K562 (cell line): ENCODE measurements around the gene CCDC34. TPM values are rescaled to one million over a fixed set of nuclear protein-coding genes. Genes with fewer than 3 reads are reported as not detected.
A peak's percentile ranks its signal among the peaks of the same experiment; 100 is the strongest.

Experiments
- DDX20 ChIP-seq: fragments of 450-650 bp; IDR thresholded peaks from 2 replicates; pipeline ENCODE4 v1.6.1; 2016; ENCODE audit warnings: missing genetic modification characterization, low read depth, mild to moderate bottlenecking, missing compliant biosample characterization, moderate library complexity
- HDAC1 ChIP-seq, 2 experiments: fragments of 450-650 bp; IDR thresholded peaks; 2 replicates each; pipeline ENCODE4 v1.6.1; 2016 to 2017; ENCODE audit warnings: inconsistent platforms in 1 of 2, mild to moderate bottlenecking in 1 of 2, moderate library complexity in 1 of 2
- JUND ChIP-seq, 2 experiments: IDR thresholded peaks; 2 replicates in 1 of 2; 3 replicates in 1 of 2; pipeline ENCODE4 v1.6.1; 2011; ENCODE audit warnings: borderline replicate concordance in 2 of 2, low read depth in 2 of 2, low read length in 2 of 2, improper control_type of control experiment in 1 of 2, missing biosample characterization in 1 of 2, missing genetic modification characterization in 1 of 2, missing genetic modification reagents in 1 of 2
- MAFK ChIP-seq: IDR thresholded peaks from 2 replicates; pipeline ENCODE4 v1.6.1; 2011; ENCODE audit warnings: low read length, improper control_type of control experiment
- MGA ChIP-seq: fragments of 450-650 bp; IDR thresholded peaks from 2 replicates; pipeline ENCODE4 v1.6.1; 2016; ENCODE audit warnings: mild to moderate bottlenecking, moderate library complexity
- MTA3 ChIP-seq: fragments of 450-650 bp; formaldehyde crosslinking; IDR thresholded peaks from 2 replicates; pipeline ENCODE4 v1.6.1; 2017; ENCODE audit warnings: mild to moderate bottlenecking, borderline replicate concordance
- MXD1 ChIP-seq: fragments of 250-450 bp; sonication (Bioruptor Pico); IDR thresholded peaks from 2 replicates; pipeline ENCODE4 v1.8.0; 2021; ENCODE audit warnings: borderline replicate concordance, mild to moderate bottlenecking, moderate library complexity; ENCODE audit not compliant: poor library complexity, severe bottlenecking
- NFIX ChIP-seq: fragments of 250-450 bp; sonication (Bioruptor Pico); IDR thresholded peaks from 2 replicates; pipeline ENCODE4 v1.4.0; 2020; ENCODE audit warnings: low read depth, mild to moderate bottlenecking, moderate library complexity
- SRF ChIP-seq, 2 experiments: fragments of 250-450, 450-650 bp in 1 of 2; sonication (Bioruptor Pico) in 1 of 2; sonication (generic) in 1 of 2; formaldehyde crosslinking; IDR thresholded peaks; 2 replicates each; pipeline versions ENCODE4 v1.5.0 to v1.5.1; 2020 to 2022; ENCODE audit warnings: mild to moderate bottlenecking in 1 of 2, missing genetic modification reagents in 1 of 2
- TCFL5 ChIP-seq: fragments of 250-450 bp; sonication (Bioruptor Pico); conservative IDR thresholded peaks from 2 replicates; pipeline ENCODE4 v1.6.1; 2021; ENCODE audit warnings: mild to moderate bottlenecking, moderate library complexity, matching md5 sums
- USF1 ChIP-seq: sonication (generic); formaldehyde crosslinking; IDR thresholded peaks from 2 replicates; pipeline ENCODE4 v1.9.0; 2022; ENCODE audit warnings: mild to moderate bottlenecking, missing genetic modification reagents
- ZBTB26 ChIP-seq: fragments of 450-650 bp; formaldehyde crosslinking; IDR thresholded peaks from 2 replicates; pipeline ENCODE4 v1.4.0; 2022; ENCODE audit warnings: missing genetic modification characterization
- ZFPM2 ChIP-seq: fragments of 250-450 bp; sonication (Bioruptor Pico); IDR thresholded peaks from 2 replicates; pipeline ENCODE4 v1.5.1; 2022; ENCODE audit warnings: mild to moderate bottlenecking
- ZNF830 ChIP-seq: fragments of 250-450 bp; sonication (Bioruptor Pico); IDR thresholded peaks from 2 replicates; pipeline ENCODE4 v1.5.0; 2021; ENCODE audit warnings: mild to moderate bottlenecking
- polyA plus RNA-seq, 8 experiments: library from polyadenylated mRNA; depleted of rRNA in 4 of 8; stranded (reverse) in 5 of 8; unstranded in 3 of 8; fragments of >200 nt; fragmentation: Nextera tagmentation in 2 of 8; fragmentation: Illumina TruSeq in 1 of 8; extraction: Ambion mirVana in 2 of 8; extraction: Trizol in 1 of 8; gene quantifications; 2 replicates each; pipeline versions ENCODE4 v1.2.1 to v1.2.3, GENCODE V29; 2011 to 2014; ENCODE audit warnings: inconsistent platforms in 1 of 8, missing spikeins in 1 of 8
- total RNA-seq, 7 experiments: library from RNA; depleted of rRNA in 6 of 7; stranded (reverse); fragments of >200 nt in 6 of 7; fragmentation: Illumina TruSeq in 2 of 7; extraction: Trizol in 2 of 7; gene quantifications; 2 replicates each; pipeline versions ENCODE4 v1.2.1 to v1.2.3, GENCODE V29; 2011 to 2021; ENCODE audit warnings: low replicate concordance in 1 of 7

Gene CCDC34
- total and polyA plus RNA-seq, 9 of the 15 experiments (the other 6 are each of a cell fraction or from before 2014, with no cell fraction given), result 6.2 to 42.0 (median 15.7) TPM

- TF ChIP-seq MGA (0 out of 2 replicates have a peak, but pooled peaks have one; percentile 33), ZNF830 (CRISPR knock-in tag) (no peak), TCFL5 (CRISPR knock-in tag) (no peak), DDX20 (no peak), USF1 (CRISPR knock-in tag) (0 out of 2 replicates have a peak, but pooled peaks have one; percentile 25), ZFPM2 (no peak), MXD1 (CRISPR knock-in tag) (no peak), MTA3 (no peak), HDAC1 (IDR thresholded peaks at IDR 0.05) (0 out of 4 replicates have a peak, but pooled peaks of 1 of the 2 experiments have one; percentile 33), JUND (IDR thresholded peaks at IDR 0.05; ENCODE audit: borderline replicate concordance, low read depth, low read length) (peak; percentile 69; the same call in 1 of the 2 replicates), JUND (tag; IDR thresholded peaks at IDR 0.05; ENCODE audit: borderline replicate concordance, low read depth, low read length) (peak; percentile 73; the same call in 1 of the 3 replicates), NFIX (no peak), SRF (CRISPR knock-in tag; IDR thresholded peaks at IDR 0.05) (no peak), MAFK (no peak), ZBTB26 (CRISPR knock-in tag) (no peak)
These were observed 45.3 kb downstream of the CCDC34 start (continued) for GRCh38 chr11:27317751-27318150.
